GM21717 (cell line): ENCODE data around the gene WDFY4.

Experiments
- ATAC-seq: cut with Tn5 transposase; IDR thresholded peaks from one replicate; pipeline ENCODE4 v1.9.1; 2021; ENCODE audit warnings: mild to moderate bottlenecking, moderate library complexity; ENCODE audit not compliant: unreplicated experiment

WDFY4 gene

DNA sequence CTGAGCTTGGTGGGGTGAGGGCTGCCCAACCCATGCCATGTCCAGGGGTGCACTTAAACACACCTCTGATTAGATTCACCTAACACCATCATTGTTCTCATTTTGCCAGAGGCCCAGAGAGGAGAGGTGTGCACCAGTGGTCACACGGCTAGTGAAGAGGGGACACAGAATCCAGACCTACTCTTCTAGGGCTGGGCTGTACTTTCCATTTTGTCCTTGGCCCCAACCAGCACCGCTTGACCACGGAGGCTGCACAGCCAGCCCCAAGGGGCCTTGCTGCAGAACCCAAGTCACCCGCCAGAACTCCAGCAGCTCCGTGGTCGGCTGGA lies 246 bp upstream of the WDFY4 start:
- no peak for ATAC-seq

DNA sequence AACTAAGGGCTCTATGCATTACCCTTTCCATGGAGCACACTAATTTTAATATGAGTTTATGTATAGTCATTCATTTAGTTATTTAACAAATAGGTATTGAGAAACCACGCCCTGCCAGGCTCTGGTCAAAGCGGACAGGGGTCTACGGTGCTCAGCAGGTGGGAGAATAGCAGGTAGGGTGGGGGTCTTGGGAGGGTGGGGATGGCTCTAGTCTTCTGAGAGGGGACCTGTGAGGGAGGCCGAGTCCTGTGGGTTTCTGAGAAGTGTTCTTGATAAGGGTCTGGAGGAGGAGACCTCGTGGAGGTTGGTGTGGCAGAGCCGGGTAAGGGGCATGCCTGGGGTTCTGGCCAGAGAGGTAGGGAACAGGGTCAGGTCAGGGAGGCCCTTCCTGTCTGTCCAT lies 1.1 kb downstream of the WDFY4 start:
- no peak for ATAC-seq

GRCh38 chr10:48690791-48691660 lies 6.4 kb downstream of the WDFY4 start:
- no peak for ATAC-seq

GRCh38 chr10:48691812-48692528 lies 7.3 kb downstream of the WDFY4 start:
- no peak for ATAC-seq

GRCh38 chr10:48692748-48693147 lies 8.1 kb downstream of the WDFY4 start:
- no peak for ATAC-seq

DNA sequence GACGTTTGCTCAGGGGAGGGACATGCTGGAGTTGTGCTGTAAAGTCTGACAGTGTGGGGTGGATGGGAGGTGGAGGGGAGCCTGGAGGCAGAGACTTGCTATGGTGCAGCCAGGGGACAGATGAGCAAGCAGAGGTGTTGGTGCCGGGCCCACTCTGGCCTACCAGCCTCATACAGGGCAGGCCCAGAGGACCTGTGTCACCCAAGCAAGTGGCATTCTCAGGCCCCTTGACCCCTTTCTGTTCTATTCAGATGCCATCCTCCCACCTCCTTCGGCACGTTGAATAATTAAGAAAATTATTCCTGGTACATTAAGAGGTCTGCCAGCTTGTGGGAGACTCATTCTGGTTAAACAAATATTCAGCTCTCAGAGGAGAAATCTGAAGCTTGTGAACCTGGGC lies 8.5 kb downstream of the WDFY4 start:
- ATAC-seq, result no peak

DNA sequence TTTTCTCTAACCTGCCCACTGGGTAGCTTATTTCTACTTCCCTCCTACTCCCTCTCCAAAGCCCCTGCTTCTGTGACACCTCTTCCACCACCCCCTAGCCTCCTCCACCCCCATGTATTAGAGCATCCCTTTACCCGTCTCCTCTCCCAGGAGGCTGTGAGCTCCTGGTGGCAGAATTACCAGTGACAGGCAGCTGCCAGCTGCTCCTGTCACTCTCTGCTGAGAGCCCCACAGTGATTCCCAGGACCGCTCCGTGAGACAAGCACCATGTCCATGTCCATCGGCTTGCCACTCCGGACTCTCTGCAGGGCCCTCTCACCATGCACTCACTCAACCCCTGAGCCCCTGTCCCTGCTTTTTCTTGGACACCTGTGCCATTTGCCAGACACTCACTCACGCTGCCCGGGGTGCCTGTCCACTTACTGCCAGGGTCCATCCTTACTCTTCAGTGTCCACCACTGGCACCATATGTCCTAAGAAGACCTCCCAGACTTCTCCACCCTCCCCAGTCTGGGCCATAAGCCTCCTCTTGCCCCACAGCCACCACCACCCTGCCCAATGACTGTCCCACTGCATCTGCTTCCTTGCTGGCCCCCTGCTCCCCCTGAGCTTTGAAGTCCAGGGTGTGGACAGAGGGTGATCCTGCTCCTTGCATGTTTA lies 9.8 kb downstream of the WDFY4 start:
- ATAC-seq, result no peak

- no peak for ATAC-seq
These were observed 11.2 kb downstream of the WDFY4 start for GRCh38 chr10:48695636-48696534.

DNA sequence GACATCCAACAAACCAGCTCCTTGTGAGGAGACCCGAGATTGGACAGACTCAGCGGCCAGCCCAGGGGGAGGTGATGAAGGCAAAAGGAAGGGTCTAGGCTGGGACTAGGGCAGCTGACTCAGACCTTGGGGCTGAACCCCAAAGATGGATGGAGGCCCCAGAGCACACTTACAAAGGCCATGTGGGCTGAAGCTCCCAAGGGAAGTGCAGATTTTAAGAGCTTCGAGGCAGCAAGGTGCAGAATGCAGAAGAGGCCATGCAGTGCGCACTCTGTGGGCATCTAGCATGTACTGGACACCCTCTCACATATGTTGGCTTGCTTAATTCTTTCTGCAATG lies 11.8 kb downstream of the WDFY4 start:
- no peak for ATAC-seq

DNA sequence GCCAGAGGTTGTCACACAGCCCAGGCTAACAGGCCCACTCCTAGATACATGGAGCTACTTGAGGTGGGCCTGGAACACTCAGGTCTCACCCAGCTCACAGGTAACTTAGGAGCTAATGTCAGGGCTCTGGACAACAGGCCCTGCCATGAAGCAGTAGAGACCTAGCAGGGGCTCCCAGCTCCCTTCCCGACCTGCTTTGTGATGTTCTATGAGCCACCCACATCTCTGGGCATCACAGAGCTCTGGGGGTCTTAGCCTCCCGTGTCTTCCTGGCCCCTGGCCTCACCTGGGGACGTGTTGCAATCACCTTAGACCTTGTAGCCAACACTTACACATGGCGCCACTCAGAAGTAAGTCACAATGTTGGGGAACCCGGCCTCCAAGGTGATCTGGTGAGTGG lies 12.4 kb downstream of the WDFY4 start:
- no peak for ATAC-seq

DNA sequence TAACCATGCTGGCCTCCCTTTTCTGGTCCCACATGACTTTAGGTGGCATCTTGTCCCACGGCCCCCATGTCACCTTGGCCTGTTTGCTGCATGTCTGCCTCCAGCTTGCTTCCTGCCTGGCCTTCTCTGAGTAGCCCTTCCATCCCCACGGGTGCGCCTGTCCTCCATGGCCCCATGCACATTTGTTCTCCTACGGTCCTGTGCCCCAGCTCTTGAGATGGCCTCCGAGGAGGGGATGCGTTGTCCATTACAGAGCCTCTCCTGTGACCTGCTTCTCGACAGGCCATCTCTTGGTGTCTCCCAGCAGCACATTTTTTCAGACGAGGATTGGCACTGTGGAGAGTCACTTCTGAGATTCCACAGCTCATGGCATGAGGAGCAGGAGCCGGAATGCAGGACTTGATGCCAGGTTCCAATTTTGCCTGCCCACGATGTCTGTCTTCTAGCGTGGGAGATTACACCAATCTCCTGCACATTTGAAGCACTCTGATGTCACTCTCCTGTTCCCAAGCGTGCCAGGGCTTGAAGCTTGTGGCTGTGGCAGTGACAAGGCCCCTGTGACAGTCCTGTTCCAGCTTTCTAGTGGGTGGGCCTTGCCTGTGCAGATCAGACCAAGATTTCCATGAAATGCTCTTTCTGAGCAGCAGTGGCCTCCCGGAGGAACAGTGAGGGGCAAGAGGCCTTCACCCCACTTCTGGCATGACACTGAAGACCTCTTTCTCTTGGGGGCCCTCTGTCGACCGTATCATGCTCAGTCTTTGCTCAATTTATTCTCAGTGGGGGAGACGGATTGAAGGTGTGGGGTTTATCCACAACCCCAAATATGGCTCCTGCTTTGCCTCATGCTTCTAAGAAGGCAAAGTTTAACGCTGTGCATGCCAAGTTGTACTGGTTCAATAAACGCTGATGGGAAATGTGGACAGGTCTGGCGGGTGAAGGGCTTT lies 13.4 kb downstream of the WDFY4 start:
- ATAC-seq, result no peak

GRCh38 chr10:48699011-48699627 lies 14.4 kb downstream of the WDFY4 start:
- no peak for ATAC-seq

DNA sequence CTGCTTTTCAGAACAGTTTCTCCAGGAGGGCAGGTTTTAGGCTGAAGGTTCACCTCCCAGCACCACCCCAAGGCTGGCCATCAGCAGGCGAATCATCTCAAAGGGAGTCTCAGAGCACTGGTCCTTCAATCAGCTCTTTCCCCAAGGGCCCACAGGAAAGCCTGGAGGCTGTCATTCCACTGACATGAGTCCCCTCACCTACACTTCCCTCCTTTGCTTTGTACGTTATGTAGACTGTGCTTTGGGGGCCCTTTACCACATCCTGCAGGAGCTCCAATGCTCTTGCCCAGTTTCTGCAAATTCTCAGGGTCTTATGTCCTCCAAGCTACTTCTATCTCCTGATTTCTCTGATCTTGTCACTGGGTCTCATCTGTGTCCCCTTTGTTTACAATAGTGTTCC lies 15.4 kb downstream of the WDFY4 start:
- ATAC-seq, result no peak

- no peak for ATAC-seq
These were observed 15.8 kb downstream of the WDFY4 start for GRCh38 chr10:48700493-48700892.

DNA sequence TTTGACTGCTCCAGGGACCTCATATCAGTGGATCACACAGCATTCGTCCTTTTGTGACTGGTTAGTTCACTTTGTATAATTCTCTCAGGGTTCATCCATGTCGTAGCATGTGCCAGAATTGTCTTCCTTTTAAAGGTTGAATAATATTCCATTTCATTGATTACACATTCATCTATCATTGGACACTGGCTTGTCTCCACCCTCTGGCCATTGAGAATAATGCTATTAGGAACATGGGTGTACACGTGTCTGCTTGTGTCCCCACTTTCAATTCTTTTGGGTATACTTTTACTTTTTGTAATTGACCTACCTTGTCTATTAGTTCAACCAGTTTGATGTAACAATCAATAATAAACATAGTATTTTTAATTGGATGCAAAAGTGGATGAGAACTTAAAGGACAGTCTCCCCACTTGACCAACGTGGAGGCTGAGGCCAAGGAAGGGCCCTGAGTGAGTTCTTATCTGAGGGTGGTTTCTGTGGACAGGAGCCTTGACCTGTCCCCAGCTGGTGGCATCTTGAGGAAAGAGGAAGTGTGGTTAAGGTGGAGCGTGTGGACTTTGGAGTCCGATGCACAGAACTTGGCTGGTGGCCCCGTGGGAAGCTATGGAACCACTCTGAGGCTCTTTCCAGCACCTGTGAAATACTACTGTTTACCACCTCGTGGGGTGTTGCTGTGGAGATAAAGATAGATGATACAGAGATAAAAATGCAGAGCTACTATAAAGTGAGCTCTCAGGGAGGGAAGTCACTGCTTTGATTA lies 16.6 kb downstream of the WDFY4 start:
- ATAC-seq, result no peak

- ATAC-seq, result no peak
These were observed 17.3 kb downstream of the WDFY4 start for GRCh38 chr10:48701941-48702340.

GRCh38 chr10:48703531-48704122 lies 19.0 kb downstream of the WDFY4 start:
- ATAC-seq, result no peak

DNA sequence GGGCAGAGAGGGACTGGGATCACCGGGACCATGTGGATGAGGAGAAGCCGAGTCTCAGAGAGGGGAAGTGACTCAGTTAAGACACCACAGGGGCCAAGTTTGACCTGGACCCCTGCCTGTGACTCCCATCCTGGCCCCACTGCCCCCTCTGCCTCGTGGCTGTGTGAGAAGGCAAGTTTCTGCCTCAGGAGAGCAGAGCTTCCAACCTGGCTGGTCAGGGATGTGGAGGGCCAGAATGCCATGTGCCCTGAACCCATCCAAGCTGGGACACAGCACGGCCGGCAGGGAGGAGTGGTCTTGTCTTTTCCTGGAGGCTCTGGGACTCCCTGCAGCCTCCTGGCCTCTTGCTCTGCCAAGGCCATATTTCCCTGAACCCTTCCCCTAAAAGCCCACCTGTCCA lies 19.5 kb downstream of the WDFY4 start:
- no peak for ATAC-seq
